HepG2 (cell line): ENCODE data around the gene IL2RA. TPM values are rescaled to one million over a fixed set of nuclear protein-coding genes. Genes with fewer than 3 reads are reported as not detected.

ENCODE experiments used
- ATAC-seq: fragments of 200-7000 bp; cut with Tn5 transposase; 3 replicates; pipeline ENCODE4 v1.9.1; 2020; ENCODE audit warnings: mild to moderate bottlenecking, moderate library complexity
- BruUV-seq: library from RNA; stranded (reverse); fragments of 400-500 nt; replicated peaks from 2 replicates; lab custom pipeline; 2021; lab: Mats Ljungman, UMichigan
- CTCF ChIA-PET: fragments of 300-600 bp; formaldehyde crosslinking; extraction: SDS; loops from one replicate; lab custom pipeline; 2021; ENCODE audit warnings: low total read pairs, inconsistent platforms, low intra/inter-chr PET ratio; lab: Yijun Ruan, JAX
- POLR2A ChIA-PET: fragments of 350-600 bp; sonication (Branson Sonifier 250); formaldehyde crosslinking; loops from one replicate; lab custom pipeline; 2020; ENCODE audit warnings: antibody characterized with exemption, inconsistent platforms; lab: Yijun Ruan, JAX
- DNase-seq: peaks from one replicate; pipeline ENCODE4 v3.0.0-alpha.2; 2015; ENCODE audit warnings: low spot score
- FAIRE-seq: peaks from 3 replicates; lab custom pipeline; 2011; peaks lifted over from hg19 to GRCh38; lab: Jason Lieb, UNC
- H2AFZ ChIP-seq: one replicate; pipeline ENCODE4 v1.6.1; 2011; ENCODE audit warnings: low read length, inconsistent platforms
- H3K27ac ChIP-seq: fragments of 300-600 bp; 3 replicates; pipeline ENCODE4 v1.8.0; 2011; ENCODE audit warnings: mixed run types, mild to moderate bottlenecking, mixed read lengths, low read length, inconsistent platforms; ENCODE audit not compliant: insufficient read depth; ENCODE audit errors: extremely low read length
- H3K27me3 ChIP-seq, 2 experiments: fragments of 200-600 bp in 1 of 2; 2 replicates in 1 of 2; 3 replicates in 1 of 2; pipeline versions ENCODE4 v1.6.0 to v1.8.0; 2011; ENCODE audit warnings: low read length in 2 of 2, mild to moderate bottlenecking in 2 of 2, moderate library complexity in 2 of 2, inconsistent platforms in 1 of 2; ENCODE audit not compliant: insufficient read depth in 2 of 2, control insufficient read depth in 1 of 2
- H3K36me3 ChIP-seq, 2 experiments: fragments of 200-600 bp in 1 of 2; replicated peaks in 1 of 2; 2 replicates in 1 of 2; 3 replicates in 1 of 2; pipeline versions ENCODE4 v1.5.1 to v1.8.0; 2011; ENCODE audit warnings: low read length in 2 of 2, inconsistent platforms in 1 of 2; ENCODE audit not compliant: insufficient read depth in 2 of 2, control insufficient read depth in 1 of 2
- H3K4me1 ChIP-seq: 2 replicates; pipeline ENCODE4 v1.5.1; 2012; ENCODE audit warnings: low read length, inconsistent platforms; ENCODE audit not compliant: insufficient read depth
- H3K4me2 ChIP-seq: 2 replicates; pipeline ENCODE4 v1.6.0; 2011; ENCODE audit warnings: low read depth, low read length, inconsistent platforms
- H3K4me3 ChIP-seq, 3 experiments: fragments of 200-600 bp in 1 of 3; sonication (generic), shearing (Covaris generic) in 1 of 3; replicated peaks in 1 of 3; 2 replicates each; pipeline ENCODE4 v1.5.1; 2011 to 2016; ENCODE audit warnings: low read length in 3 of 3, inconsistent platforms in 2 of 3, low read depth in 2 of 3, mild to moderate bottlenecking in 2 of 3, control low read depth in 1 of 3, mixed read lengths in 1 of 3; ENCODE audit not compliant: insufficient read depth in 1 of 3
- H3K79me2 ChIP-seq: one replicate; pipeline ENCODE4 v1.6.1; 2011; ENCODE audit warnings: low read length, inconsistent platforms; ENCODE audit not compliant: insufficient read depth
- H3K9ac ChIP-seq: 2 replicates; pipeline ENCODE4 v1.6.0; 2011; ENCODE audit warnings: mild to moderate bottlenecking, low read depth, low read length, inconsistent platforms; ENCODE audit not compliant: insufficient read depth
- H3K9me3 ChIP-seq: 2 replicates; pipeline ENCODE4 v1.5.1; 2012; ENCODE audit warnings: mild to moderate bottlenecking, low read length
- H4K20me1 ChIP-seq: 2 replicates; pipeline ENCODE4 v1.6.0; 2011; ENCODE audit warnings: inconsistent platforms, mild to moderate bottlenecking, low read length, moderate library complexity; ENCODE audit not compliant: insufficient read depth
- HMG20A ChIP-seq: IDR thresholded peaks from 2 replicates; pipeline ENCODE4 v1.6.1; 2016; ENCODE audit warnings: borderline replicate concordance
- HNRNPL ChIP-seq: fragments of 200-400 bp; formaldehyde crosslinking; IDR thresholded peaks from 2 replicates; pipeline ENCODE4 v1.6.1; 2017; ENCODE audit warnings: mild to moderate bottlenecking, low read depth, low read length
- KDM2A ChIP-seq: sonication (generic); formaldehyde crosslinking; IDR thresholded peaks from 2 replicates; pipeline ENCODE4 v1.4.0; 2020; ENCODE audit warnings: low read depth, missing genetic modification reagents, borderline replicate concordance
- MXD4 ChIP-seq: IDR thresholded peaks from 2 replicates; pipeline ENCODE4 v1.6.1; 2016; ENCODE audit warnings: mild to moderate bottlenecking, missing biosample characterization, missing genetic modification reagents
- PPARG ChIP-seq: conservative IDR thresholded peaks from 2 replicates; pipeline ENCODE4 v1.6.1; 2016; ENCODE audit warnings: missing biosample characterization, missing genetic modification reagents
- RXRA ChIP-seq: sonication (generic); formaldehyde crosslinking; IDR thresholded peaks from 2 replicates; pipeline ENCODE4 v1.5.1; 2020; ENCODE audit warnings: missing genetic modification reagents
- SCMH1 ChIP-seq: sonication (generic); formaldehyde crosslinking; IDR thresholded peaks from 2 replicates; pipeline ENCODE4 v1.9.0; 2021; ENCODE audit warnings: missing genetic modification reagents, mild to moderate bottlenecking, borderline replicate concordance
- ZNF101 ChIP-seq: sonication (generic); formaldehyde crosslinking; IDR thresholded peaks from 2 replicates; pipeline ENCODE4 v1.4.0; 2020; ENCODE audit warnings: mild to moderate bottlenecking, low read depth, missing genetic modification reagents, borderline replicate concordance
- ZNF143 ChIP-seq: sonication (generic); formaldehyde crosslinking; IDR thresholded peaks from 2 replicates; pipeline ENCODE4 v1.4.0; 2020; ENCODE audit warnings: missing genetic modification reagents
- ZNF235 ChIP-seq: sonication (generic); formaldehyde crosslinking; IDR thresholded peaks from 2 replicates; pipeline ENCODE4 v1.8.1; 2023; ENCODE audit warnings: mild to moderate bottlenecking, missing genetic modification reagents, borderline replicate concordance
- ZNF256 ChIP-seq: sonication (generic); formaldehyde crosslinking; conservative IDR thresholded peaks from 2 replicates; pipeline ENCODE4 v1.4.0; 2020; ENCODE audit warnings: missing genetic modification reagents
- ZNF383 ChIP-seq: sonication (generic); formaldehyde crosslinking; IDR thresholded peaks from 2 replicates; pipeline ENCODE4 v1.4.0; 2020; ENCODE audit warnings: missing genetic modification reagents, mild to moderate bottlenecking, borderline replicate concordance
- ZNF564 ChIP-seq: sonication (generic); formaldehyde crosslinking; IDR thresholded peaks from 2 replicates; pipeline ENCODE4 v1.8.1; 2023; ENCODE audit warnings: mild to moderate bottlenecking, missing genetic modification reagents
- ZNF7 ChIP-seq: IDR thresholded peaks from 2 replicates; pipeline ENCODE4 v1.6.1; 2016; ENCODE audit warnings: missing biosample characterization, missing genetic modification reagents
- WGBS: methylation state at CpG from one replicate; pipeline ENCODE4 v1.1.6; 2017; ENCODE audit warnings: low lambda C conversion rate; 5-methylcytosine and 5-hydroxymethylcytosine counted together
- in situ Hi-C: cut with HindIII; loops from 2 replicates; pipeline ENCODE4 v1.10.0; 2017; ENCODE audit warnings: low pct_unique_long_range_greater_than_20kb; ENCODE audit not compliant: extremely low pct_ligation_motif_present
- intact Hi-C: fragments of 100-400 bp; cut with micrococcal nuclease; formaldehyde crosslinking; loops from one replicate; pipeline ENCODE4 v1.10.0; 2022; ENCODE audit not compliant: unreplicated experiment
- polyA plus RNA-seq, 8 experiments: library from polyadenylated mRNA; depleted of rRNA in 3 of 8; stranded (reverse) in 7 of 8; unstranded in 1 of 8; fragments of >200 nt; fragmentation: Illumina TruSeq in 4 of 8; extraction: Trizol in 4 of 8; gene quantifications; 2 replicates each; pipeline versions ENCODE4 v1.2.1 to v1.2.3, GENCODE V29; 2011 to 2016; ENCODE audit warnings: low read depth in 4 of 8, missing spikeins in 1 of 8, mixed read lengths in 1 of 8; ENCODE audit not compliant: insufficient read depth in 1 of 8
- total RNA-seq, 5 experiments: library from RNA; depleted of rRNA; stranded (reverse); fragments of >200 nt; fragmentation: Illumina TruSeq; extraction: Trizol; gene quantifications; 2 replicates each; pipeline ENCODE4 v1.2.3, GENCODE V29; 2016; ENCODE audit warnings: low read depth in 1 of 5
- TF ChIP-seq, protein P1 (sequence below): IDR thresholded peaks from 2 replicates; pipeline ENCODE4 v1.6.1; 2012; ENCODE audit warnings: low read length, improper control_type of control experiment
- TF ChIP-seq, protein P2 (sequence below): sonication (generic); formaldehyde crosslinking; conservative IDR thresholded peaks from 2 replicates; pipeline ENCODE4 v1.4.0; 2020; ENCODE audit warnings: missing genetic modification reagents
- TF ChIP-seq, protein P3 (sequence below): sonication (generic); formaldehyde crosslinking; IDR thresholded peaks from 2 replicates; pipeline ENCODE4 v1.5.1; 2020; ENCODE audit warnings: missing genetic modification reagents, mild to moderate bottlenecking, borderline replicate concordance

IL2RA gene
- total and polyA plus RNA-seq, 2 of the 13 experiments (the other 11 are each of a cell fraction or from before 2014, with no cell fraction given): not detected

DNA sequence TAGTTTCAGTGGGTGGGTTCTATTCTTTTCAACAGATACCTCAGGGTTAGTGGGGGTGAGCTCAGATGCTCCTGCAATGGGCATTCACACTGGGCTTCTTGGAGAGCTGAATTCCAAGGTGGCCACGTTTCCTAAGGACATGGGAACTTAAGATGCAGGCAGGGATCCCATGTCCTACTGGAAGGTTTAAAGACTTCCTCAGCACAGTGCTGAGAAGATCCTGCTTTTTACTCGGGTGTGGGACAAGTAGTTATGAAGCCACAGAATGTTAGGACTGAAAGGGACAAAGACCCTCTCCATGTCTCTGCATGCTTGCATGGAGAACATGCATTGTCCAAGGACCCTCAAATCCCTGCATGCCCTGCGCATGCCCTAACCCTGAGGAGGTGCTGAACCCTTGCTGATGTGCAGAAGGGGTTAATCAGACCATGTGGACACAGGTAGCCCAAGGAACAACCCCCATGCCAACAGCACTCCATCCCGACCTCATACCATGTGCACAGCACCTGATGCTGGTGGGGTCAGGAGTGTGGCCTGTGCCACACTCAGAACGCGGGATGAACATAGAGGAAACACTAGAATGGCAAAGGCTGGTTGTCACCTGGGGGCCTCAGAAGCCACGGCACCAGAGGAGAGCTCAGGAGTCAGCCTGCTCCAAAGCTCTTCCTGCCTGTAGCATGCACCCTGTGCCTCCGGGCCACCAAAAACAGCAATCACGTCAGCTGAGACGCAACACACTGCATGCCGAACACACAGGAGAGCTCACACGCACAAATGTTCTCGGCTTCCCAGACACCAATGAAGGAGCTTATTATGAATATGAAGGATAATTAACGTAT is 15.2 kb downstream of the IL2RA start:
- Histone ChIP-seq H3K9ac (no peak overlapping the region), H3K4me2 (no peak overlapping the region), H3K27me3 (peaks cover 1 to 12% of the 10 kb centered on the region in 2 experiments; a peak in 2 of 5 replicates), H3K4me1 (peaks cover 13% of the 10 kb centered on the region), H3K36me3 (no peaks in the 10 kb centered on the region), H3K4me3 (no peak overlapping the region), H3K79me2 (no peaks in the 10 kb centered on the region), H3K9me3 (no peaks in the 10 kb centered on the region), H3K27ac (no peak overlapping the region), H4K20me1 (no peaks in the 10 kb centered on the region), H2AFZ (no peak overlapping the region)
- intact Hi-C loops (no loop called here), in situ Hi-C loops (no loop called here)
- 41% methylated on average over 13 of the region's 14 CpGs for WGBS
- ChIA-PET CTCF (no interaction called here), POLR2A (no interaction called here)
- BruUV-seq: no TSS peak
- DNase-seq: no peak
- FAIRE-seq: no peak
- no peak for ATAC-seq
- no peak for TF ChIP-seq MXD4
- no peak for TF ChIP-seq SCMH1 (CRISPR knock-in tag)
- no peak for TF ChIP-seq ZNF7
- no peak for TF ChIP-seq ZNF256
- no peak for TF ChIP-seq HNRNPL
- TF ChIP-seq, protein P1, sequence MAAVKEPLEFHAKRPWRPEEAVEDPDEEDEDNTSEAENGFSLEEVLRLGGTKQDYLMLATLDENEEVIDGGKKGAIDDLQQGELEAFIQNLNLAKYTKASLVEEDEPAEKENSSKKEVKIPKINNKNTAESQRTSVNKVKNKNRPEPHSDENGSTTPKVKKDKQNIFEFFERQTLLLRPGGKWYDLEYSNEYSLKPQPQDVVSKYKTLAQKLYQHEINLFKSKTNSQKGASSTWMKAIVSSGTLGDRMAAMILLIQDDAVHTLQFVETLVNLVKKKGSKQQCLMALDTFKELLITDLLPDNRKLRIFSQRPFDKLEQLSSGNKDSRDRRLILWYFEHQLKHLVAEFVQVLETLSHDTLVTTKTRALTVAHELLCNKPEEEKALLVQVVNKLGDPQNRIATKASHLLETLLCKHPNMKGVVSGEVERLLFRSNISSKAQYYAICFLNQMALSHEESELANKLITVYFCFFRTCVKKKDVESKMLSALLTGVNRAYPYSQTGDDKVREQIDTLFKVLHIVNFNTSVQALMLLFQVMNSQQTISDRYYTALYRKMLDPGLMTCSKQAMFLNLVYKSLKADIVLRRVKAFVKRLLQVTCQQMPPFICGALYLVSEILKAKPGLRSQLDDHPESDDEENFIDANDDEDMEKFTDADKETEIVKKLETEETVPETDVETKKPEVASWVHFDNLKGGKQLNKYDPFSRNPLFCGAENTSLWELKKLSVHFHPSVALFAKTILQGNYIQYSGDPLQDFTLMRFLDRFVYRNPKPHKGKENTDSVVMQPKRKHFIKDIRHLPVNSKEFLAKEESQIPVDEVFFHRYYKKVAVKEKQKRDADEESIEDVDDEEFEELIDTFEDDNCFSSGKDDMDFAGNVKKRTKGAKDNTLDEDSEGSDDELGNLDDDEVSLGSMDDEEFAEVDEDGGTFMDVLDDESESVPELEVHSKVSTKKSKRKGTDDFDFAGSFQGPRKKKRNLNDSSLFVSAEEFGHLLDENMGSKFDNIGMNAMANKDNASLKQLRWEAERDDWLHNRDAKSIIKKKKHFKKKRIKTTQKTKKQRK: no peak
- TF ChIP-seq, protein P2, sequence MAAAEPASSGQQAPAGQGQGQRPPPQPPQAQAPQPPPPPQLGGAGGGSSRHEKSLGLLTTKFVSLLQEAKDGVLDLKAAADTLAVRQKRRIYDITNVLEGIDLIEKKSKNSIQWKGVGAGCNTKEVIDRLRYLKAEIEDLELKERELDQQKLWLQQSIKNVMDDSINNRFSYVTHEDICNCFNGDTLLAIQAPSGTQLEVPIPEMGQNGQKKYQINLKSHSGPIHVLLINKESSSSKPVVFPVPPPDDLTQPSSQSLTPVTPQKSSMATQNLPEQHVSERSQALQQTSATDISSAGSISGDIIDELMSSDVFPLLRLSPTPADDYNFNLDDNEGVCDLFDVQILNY (CRISPR knock-in tag): no peak
- no peak for TF ChIP-seq RXRA
- TF ChIP-seq, protein P3, sequence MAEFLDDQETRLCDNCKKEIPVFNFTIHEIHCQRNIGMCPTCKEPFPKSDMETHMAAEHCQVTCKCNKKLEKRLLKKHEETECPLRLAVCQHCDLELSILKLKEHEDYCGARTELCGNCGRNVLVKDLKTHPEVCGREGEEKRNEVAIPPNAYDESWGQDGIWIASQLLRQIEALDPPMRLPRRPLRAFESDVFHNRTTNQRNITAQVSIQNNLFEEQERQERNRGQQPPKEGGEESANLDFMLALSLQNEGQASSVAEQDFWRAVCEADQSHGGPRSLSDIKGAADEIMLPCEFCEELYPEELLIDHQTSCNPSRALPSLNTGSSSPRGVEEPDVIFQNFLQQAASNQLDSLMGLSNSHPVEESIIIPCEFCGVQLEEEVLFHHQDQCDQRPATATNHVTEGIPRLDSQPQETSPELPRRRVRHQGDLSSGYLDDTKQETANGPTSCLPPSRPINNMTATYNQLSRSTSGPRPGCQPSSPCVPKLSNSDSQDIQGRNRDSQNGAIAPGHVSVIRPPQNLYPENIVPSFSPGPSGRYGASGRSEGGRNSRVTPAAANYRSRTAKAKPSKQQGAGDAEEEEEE: no peak
- no peak for TF ChIP-seq KDM2A
- no peak for TF ChIP-seq ZNF383 (CRISPR knock-in tag)
- no peak for TF ChIP-seq ZNF564
- no peak for TF ChIP-seq ZNF143 (CRISPR knock-in tag)
- no peak for TF ChIP-seq ZNF101 (CRISPR knock-in tag)
- TF ChIP-seq PPARG (CRISPR knock-in tag): no peak
- TF ChIP-seq HMG20A (CRISPR knock-in tag): no peak
- TF ChIP-seq ZNF235 (CRISPR knock-in tag): no peak
